GM23338 (cell line): ENCODE measurements around the gene ZNF385B. TPM values are rescaled to one million over a fixed set of nuclear protein-coding genes. Genes with fewer than 3 reads are reported as not detected.

Source experiments
- ATAC-seq: fragments of 200-7000 bp; cut with Tn5 transposase; 3 replicates; pipeline ENCODE4 v1.9.1; 2020
- DNase-seq: peaks from one replicate; pipeline ENCODE4 v3.0.0-alpha.2; 2015; ENCODE audit warnings: low spot score
- H2AFZ ChIP-seq: fragments of 200-600 bp; sonication (generic); 2 replicates; pipeline ENCODE4 v1.8.0; 2016; ENCODE audit warnings: antibody characterized with exemption, mild to moderate bottlenecking, moderate library complexity
- H3F3A ChIP-seq: fragments of 200-600 bp; sonication (generic); replicated peaks from 2 replicates; pipeline ENCODE4 v1.8.0; 2017; ENCODE audit warnings: antibody characterized with exemption, mixed run types, low read depth
- H3K27ac ChIP-seq: fragments of 200-600 bp; sonication (generic); 2 replicates; pipeline ENCODE4 v1.6.1; 2016; ENCODE audit warnings: low read depth
- H3K27me3 ChIP-seq: fragments of 200-600 bp; sonication (generic); 2 replicates; pipeline ENCODE4 v1.8.0; 2016; ENCODE audit warnings: mild to moderate bottlenecking, mixed run types, moderate library complexity; ENCODE audit not compliant: insufficient read depth
- H3K36me3 ChIP-seq: fragments of 200-600 bp; sonication (generic); 2 replicates; pipeline ENCODE4 v1.8.0; 2016; ENCODE audit warnings: mild to moderate bottlenecking; ENCODE audit not compliant: insufficient read depth
- H3K4me1 ChIP-seq: fragments of 200-600 bp; sonication (generic); 2 replicates; pipeline ENCODE4 v1.8.0; 2016; ENCODE audit warnings: mild to moderate bottlenecking, moderate library complexity; ENCODE audit not compliant: insufficient read depth
- H3K4me2 ChIP-seq: fragments of 200-600 bp; sonication (generic); 2 replicates; pipeline ENCODE4 v1.7.1; 2017; ENCODE audit warnings: mixed run types
- H3K4me3 ChIP-seq: fragments of 200-600 bp; sonication (generic); 2 replicates; pipeline ENCODE4 v1.6.1; 2016; ENCODE audit warnings: mixed run types
- H3K79me2 ChIP-seq: fragments of 200-600 bp; sonication (generic); replicated peaks from 2 replicates; pipeline ENCODE4 v1.8.0; 2017; ENCODE audit warnings: mild to moderate bottlenecking; ENCODE audit not compliant: insufficient read depth
- H3K9me2 ChIP-seq: fragments of 200-600 bp; sonication (generic); 2 replicates; pipeline ENCODE4 v1.8.0; 2017; ENCODE audit not compliant: insufficient read depth
- H4K20me1 ChIP-seq: fragments of 200-600 bp; sonication (generic); replicated peaks from 2 replicates; pipeline ENCODE4 v1.8.0; 2017; ENCODE audit warnings: mild to moderate bottlenecking; ENCODE audit not compliant: insufficient read depth
- H3K27ac Mint-ChIP-seq: 2 replicates; pipeline ENCODE4 v1.8.0; 2020; ENCODE audit warnings: inconsistent platforms, mild to moderate bottlenecking, moderate library complexity, mixed read lengths
- H3K27me3 Mint-ChIP-seq: 3 replicates; pipeline ENCODE4 v1.8.0; 2022; ENCODE audit warnings: low read depth, mild to moderate bottlenecking, moderate library complexity, mixed read lengths, inconsistent platforms; ENCODE audit not compliant: insufficient read depth, poor library complexity
- H3K36me3 Mint-ChIP-seq: 3 replicates; pipeline ENCODE4 v1.8.0; 2021; ENCODE audit warnings: low read depth, mild to moderate bottlenecking, inconsistent platforms, moderate library complexity, mixed read lengths
- H3K4me1 Mint-ChIP-seq: 3 replicates; pipeline ENCODE4 v1.8.0; 2020; ENCODE audit warnings: mild to moderate bottlenecking, inconsistent platforms, mixed read lengths
- H3K4me3 Mint-ChIP-seq: 3 replicates; pipeline ENCODE4 v1.8.0; 2021; ENCODE audit warnings: moderate library complexity, mild to moderate bottlenecking, inconsistent platforms, mixed read lengths
- H3K9me3 Mint-ChIP-seq: 3 replicates; pipeline ENCODE4 v1.8.0; 2020; ENCODE audit warnings: moderate library complexity, mild to moderate bottlenecking, inconsistent platforms, mixed read lengths
- CREB1 ChIP-seq: fragments of 250-450 bp; sonication (Bioruptor Pico); IDR thresholded peaks from 2 replicates; pipeline ENCODE4 v1.5.0; 2020; ENCODE audit warnings: low read depth, mild to moderate bottlenecking, moderate library complexity
- EZH2 ChIP-seq: fragments of 200-600 bp; sonication (generic); IDR thresholded peaks from one replicate; pipeline ENCODE4 v1.8.0; 2017; ENCODE audit warnings: antibody characterized with exemption, mild to moderate bottlenecking, low read depth; ENCODE audit not compliant: unreplicated experiment
- EZH2phosphoT487 ChIP-seq: fragments of 200-600 bp; sonication (generic); IDR thresholded peaks from one replicate; pipeline ENCODE4 v1.8.1; 2018; ENCODE audit warnings: antibody characterized with exemption; ENCODE audit not compliant: unreplicated experiment
- JUNB ChIP-seq: IDR thresholded peaks from one replicate; pipeline ENCODE4 v1.6.1; 2016; ENCODE audit warnings: antibody characterized with exemption; ENCODE audit not compliant: unreplicated experiment
- NANOG ChIP-seq: IDR thresholded peaks from 2 replicates; pipeline ENCODE4 v1.6.1; 2016; ENCODE audit warnings: antibody characterized with exemption, borderline replicate concordance
- STAT1 ChIP-seq: IDR thresholded peaks from one replicate; pipeline ENCODE4 v1.6.1; 2016; ENCODE audit warnings: antibody characterized with exemption; ENCODE audit not compliant: unreplicated experiment
- ZNF114 ChIP-seq: fragments of 250-450 bp; sonication (Bioruptor Pico); IDR thresholded peaks from 2 replicates; pipeline ENCODE4 v1.5.0; 2020; ENCODE audit warnings: mild to moderate bottlenecking, moderate library complexity
- ZNF331 ChIP-seq: fragments of 250-450 bp; sonication (Bioruptor Pico); IDR thresholded peaks from 2 replicates; pipeline ENCODE4 v1.5.0; 2020; ENCODE audit warnings: low read depth, mild to moderate bottlenecking, moderate library complexity
- ZNF462 ChIP-seq: fragments of 250-450 bp; sonication (Bioruptor Pico); IDR thresholded peaks from 2 replicates; pipeline ENCODE4 v1.5.0; 2020; ENCODE audit warnings: mild to moderate bottlenecking, moderate library complexity
- polyA plus RNA-seq: library from polyadenylated mRNA; unstranded; fragments of >200 nt; fragmentation: Nextera tagmentation; extraction: Ambion mirVana; gene quantifications from 2 replicates; pipeline ENCODE4 v1.2.1, GENCODE V29; 2016
- total RNA-seq: library from RNA; depleted of rRNA; stranded (reverse); fragments of >200 nt; shearing (Covaris generic); gene quantifications from 2 replicates; pipeline ENCODE4 v1.2.3, GENCODE V29; 2014
- TF ChIP-seq, protein P1 (sequence below): IDR thresholded peaks from 2 replicates; pipeline ENCODE4 v1.6.1; 2016; ENCODE audit warnings: antibody characterized with exemption
- TF ChIP-seq, protein P2 (sequence below), 2 experiments: fragments of 200-600 bp in 1 of 2; sonication (generic) in 1 of 2; conservative IDR thresholded peaks; 2 replicates each; pipeline versions ENCODE4 v1.5.1 to v1.6.1; 2016 to 2017; ENCODE audit warnings: antibody characterized with exemption in 2 of 2, low read depth in 2 of 2, mild to moderate bottlenecking in 2 of 2, moderate library complexity in 1 of 2

The ZNF385B gene
- total and polyA plus RNA-seq, 2 experiments from 2014 or later: 1.5 to 4.6 TPM

GRCh38 chr2:179884193-179884592, 22.8 kb upstream of the ZNF385B start:
- no peaks in the 10 kb centered on the region for H3K27me3 ChIP-seq
- H3K79me2 ChIP-seq: no peaks in the 10 kb centered on the region
- no peak overlapping the region for H3K27ac ChIP-seq
- H3K4me1 ChIP-seq: peaks cover 5% of the 10 kb centered on the region; the same call in 1 of the 2 replicates
- Mint-ChIP-seq H3K4me1 (peaks cover 10% of the 10 kb centered on the region), H3K27ac (peak overlapping the region; percentile 17; the same call in 1 of the 2 replicates), H3K27me3 (peaks cover 5% of the 10 kb centered on the region), H3K4me3 (no peak overlapping the region), H3K9me3 (peaks cover 15% of the 10 kb centered on the region; the same call in 2 of the 3 replicates), H3K36me3 (peaks cover 11% of the 10 kb centered on the region; the same call in 2 of the 3 replicates)
- H3K4me3 ChIP-seq: no peak overlapping the region
- no peaks in the 10 kb centered on the region for H3F3A ChIP-seq
- no peak overlapping the region for H3K4me2 ChIP-seq
- H2AFZ ChIP-seq: peak overlapping the region; percentile 95
- DNase-seq (no peak), ATAC-seq (no peak)
- H3K36me3 ChIP-seq: peaks cover 8% of the 10 kb centered on the region; the same call in 1 of the 2 replicates
- TF ChIP-seq STAT1: no peak
- H3K9me2 ChIP-seq: no peaks in the 10 kb centered on the region
- H4K20me1 ChIP-seq: no peaks in the 10 kb centered on the region

GRCh38 chr2:179882851-179883806, 21.7 kb upstream of the ZNF385B start:
- H3K27me3 Mint-ChIP-seq: peaks cover 1% of the 10 kb centered on the region
- Histone ChIP-seq H3K27ac (no peak overlapping the region), H3K9me2 (no peaks in the 10 kb centered on the region), H4K20me1 (no peaks in the 10 kb centered on the region), H3K4me1 (peaks cover 5% of the 10 kb centered on the region; the same call in 1 of the 2 replicates), H3K36me3 (peaks cover 5% of the 10 kb centered on the region; the same call in 1 of the 2 replicates), H3K4me2 (no peak overlapping the region), H3F3A (no peaks in the 10 kb centered on the region), H3K79me2 (no peaks in the 10 kb centered on the region), H3K27me3 (no peaks in the 10 kb centered on the region), H2AFZ (peak overlapping the region; percentile 95), H3K4me3 (no peak overlapping the region)
- DNase-seq: no peak
- H3K4me1 Mint-ChIP-seq: peaks cover 10% of the 10 kb centered on the region
- no peak for ATAC-seq
- no peak overlapping the region for H3K4me3 Mint-ChIP-seq
- H3K9me3 Mint-ChIP-seq: peaks cover 5% of the 10 kb centered on the region; the same call in 1 of the 3 replicates
- 0 out of 3 replicates have a peak, but pooled peaks cover 3% of the 10 kb centered on the region for H3K36me3 Mint-ChIP-seq
- H3K27ac Mint-ChIP-seq: no peak overlapping the region
- TF ChIP-seq NANOG (no peak), EZH2phosphoT487 (no peak), EZH2 (no peak), ZNF462 (no peak), CREB1 (CRISPR knock-in tag) (no peak), ZNF114 (CRISPR knock-in tag) (no peak), ZNF331 (CRISPR knock-in tag) (no peak), JUNB (no peak)
- TF ChIP-seq, protein P1, sequence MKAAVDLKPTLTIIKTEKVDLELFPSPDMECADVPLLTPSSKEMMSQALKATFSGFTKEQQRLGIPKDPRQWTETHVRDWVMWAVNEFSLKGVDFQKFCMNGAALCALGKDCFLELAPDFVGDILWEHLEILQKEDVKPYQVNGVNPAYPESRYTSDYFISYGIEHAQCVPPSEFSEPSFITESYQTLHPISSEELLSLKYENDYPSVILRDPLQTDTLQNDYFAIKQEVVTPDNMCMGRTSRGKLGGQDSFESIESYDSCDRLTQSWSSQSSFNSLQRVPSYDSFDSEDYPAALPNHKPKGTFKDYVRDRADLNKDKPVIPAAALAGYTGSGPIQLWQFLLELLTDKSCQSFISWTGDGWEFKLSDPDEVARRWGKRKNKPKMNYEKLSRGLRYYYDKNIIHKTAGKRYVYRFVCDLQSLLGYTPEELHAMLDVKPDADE: no peak
- TF ChIP-seq, protein P2, sequence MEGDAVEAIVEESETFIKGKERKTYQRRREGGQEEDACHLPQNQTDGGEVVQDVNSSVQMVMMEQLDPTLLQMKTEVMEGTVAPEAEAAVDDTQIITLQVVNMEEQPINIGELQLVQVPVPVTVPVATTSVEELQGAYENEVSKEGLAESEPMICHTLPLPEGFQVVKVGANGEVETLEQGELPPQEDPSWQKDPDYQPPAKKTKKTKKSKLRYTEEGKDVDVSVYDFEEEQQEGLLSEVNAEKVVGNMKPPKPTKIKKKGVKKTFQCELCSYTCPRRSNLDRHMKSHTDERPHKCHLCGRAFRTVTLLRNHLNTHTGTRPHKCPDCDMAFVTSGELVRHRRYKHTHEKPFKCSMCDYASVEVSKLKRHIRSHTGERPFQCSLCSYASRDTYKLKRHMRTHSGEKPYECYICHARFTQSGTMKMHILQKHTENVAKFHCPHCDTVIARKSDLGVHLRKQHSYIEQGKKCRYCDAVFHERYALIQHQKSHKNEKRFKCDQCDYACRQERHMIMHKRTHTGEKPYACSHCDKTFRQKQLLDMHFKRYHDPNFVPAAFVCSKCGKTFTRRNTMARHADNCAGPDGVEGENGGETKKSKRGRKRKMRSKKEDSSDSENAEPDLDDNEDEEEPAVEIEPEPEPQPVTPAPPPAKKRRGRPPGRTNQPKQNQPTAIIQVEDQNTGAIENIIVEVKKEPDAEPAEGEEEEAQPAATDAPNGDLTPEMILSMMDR (conservative IDR thresholded peaks at IDR 0.05; ENCODE audit: low read depth in 2 of 2): no peak
